Spleen (tissue), 11 donors: ENCODE results near the gene MAMSTR. TPM values are rescaled to one million over a fixed set of nuclear protein-coding genes. Genes with fewer than 3 reads are reported as not detected.

Experiments used
- DNase-seq: peaks from one replicate; pipeline ENCODE4 v3.0.0-alpha.2; 2020
- H3K27ac ChIP-seq, 8 donors: fragments of 200-600 bp; sonication (generic) in 7 of 8; 1 replicate in 4 of 8; 2 replicates in 4 of 8; pipeline versions ENCODE4 v1.5.0 to v1.8.0; 2016 to 2021; ENCODE audit warnings: inconsistent platforms in 4 of 8, mild to moderate bottlenecking in 4 of 8, moderate library complexity in 1 of 8
- H3K27me3 ChIP-seq, 7 donors: fragments of 200-600 bp; sonication (generic) in 6 of 7; replicated peaks in 1 of 7; 1 replicate in 4 of 7; 2 replicates in 3 of 7; pipeline versions ENCODE4 v1.5.0 to v1.8.0; 2016 to 2021; ENCODE audit warnings: inconsistent platforms in 3 of 7, mild to moderate bottlenecking in 1 of 7
- H3K36me3 ChIP-seq, 6 donors: fragments of 200-600 bp; sonication (generic) in 5 of 6; 1 replicate in 4 of 6; 2 replicates in 2 of 6; pipeline versions ENCODE4 v1.5.0 to v1.8.0; 2016 to 2021; ENCODE audit warnings: inconsistent platforms in 2 of 6
- H3K4me1 ChIP-seq, 6 donors: fragments of 200-600 bp; sonication (generic) in 5 of 6; 1 replicate in 3 of 6; 2 replicates in 3 of 6; pipeline versions ENCODE4 v1.5.0 to v1.8.0; 2016 to 2021; ENCODE audit warnings: inconsistent platforms in 3 of 6
- H3K4me3 ChIP-seq, 8 donors: fragments of 200-600 bp; sonication (generic) in 7 of 8; 1 replicate in 4 of 8; 2 replicates in 4 of 8; pipeline versions ENCODE4 v1.5.0 to v1.8.0; 2016 to 2021; ENCODE audit warnings: inconsistent platforms in 4 of 8, mild to moderate bottlenecking in 4 of 8, moderate library complexity in 2 of 8
- H3K9me3 ChIP-seq, 8 donors: fragments of 200-600 bp; sonication (generic) in 7 of 8; 1 replicate in 4 of 8; 2 replicates in 4 of 8; pipeline versions ENCODE4 v1.5.0 to v1.8.0; 2016 to 2021; ENCODE audit warnings: inconsistent platforms in 4 of 8
- POLR2A ChIP-seq, 3 donors: fragments of 450-650 bp; IDR thresholded peaks; one replicate each; pipeline ENCODE4 v1.5.1; 2017; ENCODE audit warnings: antibody characterized with exemption in 3 of 3, mild to moderate bottlenecking in 1 of 3
- POLR2AphosphoS5 ChIP-seq, 3 donors: sonication (generic); formaldehyde crosslinking; IDR thresholded peaks; one replicate each; pipeline ENCODE4 v1.5.1; 2017; ENCODE audit warnings: antibody characterized with exemption in 3 of 3
- WGBS, 5 donors: extraction: QIAGEN DNeasy Blood & Tissue Kit in 3 of 5; methylation state at CpG; one replicate each; pipeline versions ENCODE4 v1.1.5 to v1.1.7; 2013 to 2018; 5-methylcytosine and 5-hydroxymethylcytosine counted together
- intact Hi-C: fragments of 100-400 bp; cut with DNase I; formaldehyde crosslinking; loops from one replicate; pipeline ENCODE4 v1.15.0; 2023; ENCODE audit warnings: low total_unique reads
- polyA plus RNA-seq, 3 donors: library from polyadenylated mRNA; stranded (reverse); fragments of 200-250 nt; gene quantifications; one replicate each; pipeline ENCODE4 v1.2.1, GENCODE V29; 2013
- total RNA-seq, 7 donors: library from RNA; depleted of rRNA in 3 of 7; stranded (reverse); fragments of >200 nt in 3 of 7; fragmentation: NEBNext Ultra II Directional in 4 of 7; extraction: Animal tissue kit (Norgen Biotek cat#: 25700) in 4 of 7; gene quantifications; one replicate each; pipeline versions ENCODE4 v1.1.0 to v1.2.1, GENCODE V29; 2016 to 2021
- TF ChIP-seq, protein P1 (sequence below), 11 experiments: fragments of 200-600 bp in 7 of 11; fragments of 450-650 bp in 4 of 11; sonication (generic) in 4 of 11; IDR thresholded peaks in 8 of 11; conservative IDR thresholded peaks in 3 of 11; 1 replicate in 7 of 11; 2 replicates in 4 of 11; pipeline versions ENCODE4 v1.4.0 to v1.8.0; 2016 to 2021; ENCODE audit warnings: antibody characterized with exemption in 11 of 11, inconsistent platforms in 4 of 11, mild to moderate bottlenecking in 1 of 11
- donor health status: healthy with polysubstance abuse.
- donor health status: DM: no; HTN: no; CAD: no; lungs with moderate emphysema.
- donor health status: DM: no; HTN: no; CAD: no.
- donor health status: Bipolar disorder and iron deficiency.
- donor health status: healthy.
- donor health status: DM: no; HTN: no; CAD: no.
- donor health status: DM: yes; HTN: yes; CAD: no.

Gene MAMSTR
- total and polyA plus RNA-seq, 10 donors = 0.93 to 10.7 (median 3.9) TPM

DNA sequence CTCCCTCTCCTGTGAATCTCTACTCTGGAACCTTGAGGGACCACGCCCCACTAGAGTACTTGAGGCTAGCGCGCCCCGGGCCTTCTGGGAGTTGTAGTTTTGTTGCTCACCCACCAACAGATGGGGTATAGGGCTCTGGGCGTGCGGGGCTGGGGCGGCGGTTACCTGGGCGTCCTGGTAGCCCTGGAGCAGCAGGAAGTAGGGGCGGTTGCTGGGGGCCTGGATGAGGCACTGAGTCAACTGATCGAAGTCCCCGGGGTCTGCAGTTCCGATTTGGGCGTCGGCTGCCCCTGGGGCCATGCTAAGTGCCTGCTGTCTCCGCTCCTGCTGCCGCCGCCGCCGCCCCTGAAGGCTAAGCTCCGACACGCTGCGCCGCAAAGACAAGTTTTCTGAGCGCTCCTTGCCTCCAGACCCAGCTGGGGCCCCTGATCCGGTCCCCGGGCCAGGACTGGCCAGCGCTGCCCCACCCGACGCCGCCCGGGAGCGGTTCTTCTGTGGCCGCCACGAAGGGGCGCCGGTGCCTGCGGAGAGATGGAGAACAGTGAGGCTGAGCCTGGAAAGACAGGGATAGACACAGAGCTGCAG lies 15.6 kb upstream of the MAMSTR start:
- TF ChIP-seq, protein P1, sequence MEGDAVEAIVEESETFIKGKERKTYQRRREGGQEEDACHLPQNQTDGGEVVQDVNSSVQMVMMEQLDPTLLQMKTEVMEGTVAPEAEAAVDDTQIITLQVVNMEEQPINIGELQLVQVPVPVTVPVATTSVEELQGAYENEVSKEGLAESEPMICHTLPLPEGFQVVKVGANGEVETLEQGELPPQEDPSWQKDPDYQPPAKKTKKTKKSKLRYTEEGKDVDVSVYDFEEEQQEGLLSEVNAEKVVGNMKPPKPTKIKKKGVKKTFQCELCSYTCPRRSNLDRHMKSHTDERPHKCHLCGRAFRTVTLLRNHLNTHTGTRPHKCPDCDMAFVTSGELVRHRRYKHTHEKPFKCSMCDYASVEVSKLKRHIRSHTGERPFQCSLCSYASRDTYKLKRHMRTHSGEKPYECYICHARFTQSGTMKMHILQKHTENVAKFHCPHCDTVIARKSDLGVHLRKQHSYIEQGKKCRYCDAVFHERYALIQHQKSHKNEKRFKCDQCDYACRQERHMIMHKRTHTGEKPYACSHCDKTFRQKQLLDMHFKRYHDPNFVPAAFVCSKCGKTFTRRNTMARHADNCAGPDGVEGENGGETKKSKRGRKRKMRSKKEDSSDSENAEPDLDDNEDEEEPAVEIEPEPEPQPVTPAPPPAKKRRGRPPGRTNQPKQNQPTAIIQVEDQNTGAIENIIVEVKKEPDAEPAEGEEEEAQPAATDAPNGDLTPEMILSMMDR (IDR thresholded peaks at IDR 0.05 in 8 of 11, conservative IDR thresholded peaks at IDR 0.05 in 3 of 11) = no peak
- peak in 1 of 3 donors; percentile 37 for TF ChIP-seq POLR2AphosphoS5 (IDR thresholded peaks at IDR 0.05)
- H3K36me3 ChIP-seq = peaks cover 0 to 44% (median 0%) of the 10 kb centered on the region in 6 donors
- peak overlapping the region in 1 of 8 donors; percentile 30 for H3K4me3 ChIP-seq
- no peak for DNase-seq
- H3K27me3 ChIP-seq = peaks cover 0 to 12% (median 11%) of the 10 kb centered on the region in 7 donors
- 77 to 84% (median 82%) methylated on average over 20 to 38 of the region's 38 CpGs for WGBS, 5 donors
- no peaks in the 10 kb centered on the region for H3K9me3 ChIP-seq
- intact Hi-C loops = no loop called here
- peaks cover 0 to 36% (median 22%) of the 10 kb centered on the region in 6 donors for H3K4me1 ChIP-seq
- no peak overlapping the region for H3K27ac ChIP-seq

DNA sequence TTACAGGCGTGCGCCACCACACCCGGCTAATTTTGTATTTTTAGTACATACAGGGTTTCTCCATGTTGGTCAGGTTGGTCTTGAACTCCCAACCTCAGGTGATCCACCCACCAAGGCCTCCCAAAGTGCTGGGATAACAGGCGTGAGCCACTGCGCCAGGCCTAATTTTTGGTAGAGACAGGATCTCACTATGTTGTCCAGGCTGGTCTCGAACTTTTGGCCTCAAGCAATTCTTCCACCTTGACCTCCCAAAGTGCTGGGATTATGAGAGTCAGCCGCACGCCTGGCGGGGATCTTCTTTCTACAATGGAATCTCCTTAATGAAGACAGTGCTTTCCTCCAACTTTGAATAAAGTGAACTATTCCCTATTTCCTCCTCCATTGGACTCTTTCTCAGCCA lies 15.1 kb upstream of the MAMSTR start:
- no peak for DNase-seq
- intact Hi-C loops = no loop called here

GRCh38 chr19:48731452-48731851 lies 11.9 kb upstream of the MAMSTR start:
- no peak for DNase-seq
- H3K27ac ChIP-seq = no peak overlapping the region
- H3K36me3 ChIP-seq = peaks cover 0 to 62% (median 0%) of the 10 kb centered on the region in 6 donors
- no peak overlapping the region for H3K4me3 ChIP-seq
- no peaks in the 10 kb centered on the region for H3K27me3 ChIP-seq
- WGBS, 5 donors = 81 to 95% (median 88%) methylated on average over 4 of the region's 4 CpGs
- H3K9me3 ChIP-seq = peaks cover 0 to 11% (median 3%) of the 10 kb centered on the region in 8 donors
- H3K4me1 ChIP-seq = peaks cover 0 to 16% (median 11%) of the 10 kb centered on the region in 6 donors
- intact Hi-C loops = no loop called here
- TF ChIP-seq POLR2AphosphoS5 (IDR thresholded peaks at IDR 0.05) (no peak), POLR2A (IDR thresholded peaks at IDR 0.05) (no peak)
- TF ChIP-seq, protein P1 (IDR thresholded peaks at IDR 0.05 in 8 of 11, conservative IDR thresholded peaks at IDR 0.05 in 3 of 11) = no peak

More for the DNA sequence above, 15.1 kb upstream of the MAMSTR start:
- Histone ChIP-seq H3K4me1 (peaks cover 0 to 31% (median 17%) of the 10 kb centered on the region in 6 donors), H3K27ac (no peak overlapping the region), H3K4me3 (no peak overlapping the region), H3K27me3 (peaks cover 0 to 7% (median 6%) of the 10 kb centered on the region in 7 donors), H3K9me3 (no peaks in the 10 kb centered on the region), H3K36me3 (peaks cover 0 to 48% (median 0%) of the 10 kb centered on the region in 6 donors)
- TF ChIP-seq POLR2A (IDR thresholded peaks at IDR 0.05) (no peak), POLR2AphosphoS5 (IDR thresholded peaks at IDR 0.05) (no peak)
- TF ChIP-seq, protein P1 (IDR thresholded peaks at IDR 0.05 in 8 of 11, conservative IDR thresholded peaks at IDR 0.05 in 3 of 11) = no peak
- 91 to 96% (median 92%) methylated on average over 9 of the region's 9 CpGs for WGBS, 5 donors

- H3K9me3 ChIP-seq = peaks cover 0 to 26% (median 4%) of the 10 kb centered on the region in 8 donors
- H3K4me3 ChIP-seq = peak overlapping the region in 2 of 8 donors; percentile 4 to 13
- H3K4me1 ChIP-seq = peaks cover 15 to 38% (median 33%) of the 10 kb centered on the region in 6 donors
- no peak for DNase-seq
- H3K36me3 ChIP-seq = peaks cover 0 to 59% (median 0%) of the 10 kb centered on the region in 6 donors
- 82 to 92% (median 83%) methylated on average over 43 to 77 of the region's 77 CpGs for WGBS, 5 donors
- intact Hi-C loops = no loop called here
- H3K27me3 ChIP-seq = no peaks in the 10 kb centered on the region
- TF ChIP-seq POLR2A (IDR thresholded peaks at IDR 0.05) (no peak), POLR2AphosphoS5 (IDR thresholded peaks at IDR 0.05) (peak in 2 of 3 donors; percentile 28 to 50)
- H3K27ac ChIP-seq = peak overlapping the region in 5 of 8 donors; percentile 15 to 71 (median 32)
These were observed 9.6 kb upstream of the MAMSTR start for GRCh38 chr19:48728911-48729664.
